Measurements from ENCODE around the gene ROBO1.
"Not testable (repeated sequence)": the region's sequence is repeated elsewhere in the genome, so short reads cannot be mapped to it uniquely, and the experiment has no call there.

The ROBO1 gene

DNA sequence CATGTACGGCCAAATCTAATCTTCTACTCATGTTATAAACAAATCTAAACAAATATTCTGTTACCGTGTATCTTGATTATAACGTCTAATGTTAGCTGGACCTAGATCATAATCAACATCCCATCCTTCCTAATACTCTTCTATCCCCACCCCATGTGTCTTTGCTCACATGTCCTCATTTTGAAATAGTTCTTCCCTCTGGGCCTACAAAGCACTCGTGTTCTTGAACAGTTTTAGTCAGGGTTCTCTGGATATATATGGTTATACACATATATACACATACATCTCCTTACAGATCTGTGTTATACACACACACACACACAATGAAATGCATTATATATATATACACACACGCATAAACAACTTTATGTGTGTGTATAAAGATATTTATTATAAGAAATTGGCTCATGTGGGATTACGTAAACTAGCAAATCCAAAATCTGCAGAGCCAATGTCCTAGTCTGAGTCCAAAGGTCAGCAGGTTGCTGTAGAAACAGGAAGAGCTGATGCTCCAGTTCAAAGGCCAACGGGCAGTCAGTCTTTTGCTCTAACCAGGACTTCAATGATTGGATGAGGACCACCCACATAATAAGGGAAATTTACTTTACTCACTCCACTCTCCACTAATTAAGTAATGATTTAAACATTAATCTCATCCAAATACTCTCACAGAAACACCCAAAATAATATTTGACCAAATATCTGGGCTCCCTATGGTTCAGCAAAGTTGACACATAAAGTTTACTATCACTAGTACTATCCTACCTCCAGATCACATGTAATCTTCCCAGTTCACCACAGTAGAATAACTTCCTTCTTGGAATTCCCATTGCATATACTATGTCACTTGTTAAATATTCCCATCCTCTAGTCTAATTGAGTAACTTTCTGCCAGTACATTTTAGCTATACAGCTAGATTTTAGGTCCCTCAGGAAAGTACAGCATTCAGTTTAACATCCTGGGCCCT lies 450.0 kb downstream of the ROBO1 start:
- no peak for DNase-seq (ENCODE audit: low spot score)
- no peak for FAIRE-seq

DNA sequence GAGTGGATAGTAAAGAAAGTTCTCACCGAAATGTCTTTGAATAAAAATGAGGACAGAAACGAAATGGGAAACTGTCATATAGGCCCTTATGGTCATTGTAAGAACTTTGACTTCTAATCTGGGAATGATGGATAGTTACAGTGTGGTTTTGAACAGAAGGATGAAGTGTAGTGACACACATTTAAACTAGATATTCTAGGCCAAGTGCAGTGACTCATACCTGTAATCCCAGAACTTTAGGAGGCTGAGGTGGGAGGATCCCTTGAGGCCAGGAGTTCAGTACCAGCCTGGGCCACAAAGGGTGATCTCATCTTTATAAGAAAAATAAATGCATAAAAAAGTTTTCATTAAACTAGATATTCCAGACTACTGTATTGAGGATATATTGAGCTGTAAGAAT lies 452.8 kb downstream of the ROBO1 start:
- DNase-seq (ENCODE audit: low spot score) (no peak), FAIRE-seq (no peak)

DNA sequence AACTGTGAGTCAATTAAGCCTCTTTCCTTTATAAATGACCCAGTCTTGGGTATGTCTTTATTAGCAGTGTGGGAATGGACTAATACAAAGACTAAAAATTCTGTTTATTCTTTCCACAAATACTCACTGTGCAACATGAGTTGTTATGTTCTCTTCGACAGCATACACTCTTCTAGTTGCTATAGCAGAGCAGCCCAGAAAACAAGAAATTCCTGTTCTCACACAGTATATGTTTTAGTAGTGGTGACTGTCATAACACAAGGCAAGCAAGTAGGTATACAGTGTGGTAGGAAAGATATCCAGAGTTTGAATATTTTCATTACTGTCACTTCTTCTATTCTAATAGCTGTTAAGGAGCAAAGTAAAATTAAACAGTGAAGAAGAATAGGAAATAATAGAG lies 453.3 kb downstream of the ROBO1 start:
- DNase-seq (ENCODE audit: low spot score), result no peak
- no peak for FAIRE-seq

DNA sequence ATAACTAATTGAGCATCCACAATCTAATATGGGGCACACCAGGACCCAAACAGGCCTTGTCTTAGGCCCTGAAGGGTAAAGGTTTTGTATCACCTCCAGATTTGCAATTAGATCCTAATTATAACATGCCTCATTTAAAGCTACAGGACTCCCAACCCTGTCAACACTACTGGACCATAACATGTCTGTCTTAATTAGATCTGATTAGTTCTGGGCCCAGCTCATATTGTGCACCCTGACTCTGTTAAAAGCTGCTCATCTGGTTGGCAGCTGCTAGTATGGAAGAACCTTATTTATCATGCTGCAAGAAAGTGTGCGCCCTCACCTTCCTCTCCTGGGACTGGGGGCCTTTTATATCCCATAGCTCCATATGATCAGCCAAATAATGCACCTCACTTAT lies 457.8 kb downstream of the ROBO1 start:
- DNase-seq (ENCODE audit: low spot score) (no peak), FAIRE-seq (no peak)

DNA sequence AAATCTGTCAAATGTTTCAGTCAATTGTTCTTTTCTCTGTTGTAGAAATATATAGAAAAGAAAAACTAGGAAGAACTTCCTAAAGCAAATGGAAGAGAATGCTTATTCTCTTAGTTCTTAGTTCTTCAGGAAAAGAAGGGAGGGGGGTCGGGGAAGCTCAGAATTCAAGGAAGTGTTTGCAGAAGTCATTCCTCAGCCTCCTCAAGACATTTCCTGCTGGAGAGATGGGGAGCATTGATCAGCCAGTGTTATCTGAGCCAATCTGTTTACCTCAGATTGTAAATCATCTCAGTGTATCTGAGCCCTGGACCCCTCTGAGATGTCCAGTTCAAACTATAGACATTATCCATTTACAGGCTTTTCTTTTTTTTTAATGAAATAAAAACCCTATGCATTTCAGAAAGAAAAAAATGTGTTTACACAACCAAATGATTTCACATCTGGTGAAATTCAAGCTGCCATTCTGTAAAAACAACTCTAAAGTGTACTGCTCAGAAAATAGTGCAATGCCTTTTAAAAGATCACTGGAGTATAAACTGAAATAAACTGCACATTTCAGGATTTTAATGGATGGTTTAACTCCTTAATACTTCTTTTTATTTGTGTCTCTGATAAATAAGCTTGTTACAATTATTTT lies 460.7 kb downstream of the ROBO1 start:
- FAIRE-seq (no peak), DNase-seq (ENCODE audit: low spot score) (no peak)

DNA sequence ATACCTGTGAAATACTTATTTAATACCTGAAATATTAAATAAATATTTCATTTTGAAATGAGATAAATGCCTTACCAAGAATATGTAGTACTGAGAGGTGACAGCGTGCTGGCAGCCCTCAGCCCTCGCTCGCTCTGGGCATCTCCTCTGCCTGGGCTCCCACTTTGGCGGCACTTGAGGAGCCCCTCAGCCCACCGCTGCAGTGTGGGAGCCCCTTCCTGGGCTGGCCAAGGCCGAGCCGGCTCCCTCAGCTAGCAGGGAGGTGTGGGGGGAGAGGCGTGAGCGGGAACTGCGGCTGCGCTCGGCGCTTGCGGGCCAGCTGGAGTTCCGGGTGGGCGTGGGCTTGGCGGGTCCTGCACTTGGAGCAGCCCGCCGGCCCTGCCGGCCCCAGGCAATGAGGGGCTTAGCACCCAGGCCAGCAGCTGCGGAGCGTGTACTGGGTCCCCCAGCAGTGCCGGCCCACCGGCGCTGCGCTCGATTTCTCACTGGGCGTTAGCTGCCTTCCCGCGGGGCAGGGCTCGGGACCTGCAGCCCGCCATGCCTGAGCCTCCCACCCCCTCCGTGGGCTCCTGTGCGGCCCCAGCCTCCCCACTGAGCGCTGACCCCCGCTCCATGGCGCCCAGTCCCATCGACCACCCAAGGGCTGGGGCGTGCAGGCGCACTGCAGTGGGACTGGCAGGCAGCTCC lies 467.7 kb downstream of the ROBO1 start:
- FAIRE-seq; DNase-seq (ENCODE audit: low spot score): not testable (repeated sequence)

DNA sequence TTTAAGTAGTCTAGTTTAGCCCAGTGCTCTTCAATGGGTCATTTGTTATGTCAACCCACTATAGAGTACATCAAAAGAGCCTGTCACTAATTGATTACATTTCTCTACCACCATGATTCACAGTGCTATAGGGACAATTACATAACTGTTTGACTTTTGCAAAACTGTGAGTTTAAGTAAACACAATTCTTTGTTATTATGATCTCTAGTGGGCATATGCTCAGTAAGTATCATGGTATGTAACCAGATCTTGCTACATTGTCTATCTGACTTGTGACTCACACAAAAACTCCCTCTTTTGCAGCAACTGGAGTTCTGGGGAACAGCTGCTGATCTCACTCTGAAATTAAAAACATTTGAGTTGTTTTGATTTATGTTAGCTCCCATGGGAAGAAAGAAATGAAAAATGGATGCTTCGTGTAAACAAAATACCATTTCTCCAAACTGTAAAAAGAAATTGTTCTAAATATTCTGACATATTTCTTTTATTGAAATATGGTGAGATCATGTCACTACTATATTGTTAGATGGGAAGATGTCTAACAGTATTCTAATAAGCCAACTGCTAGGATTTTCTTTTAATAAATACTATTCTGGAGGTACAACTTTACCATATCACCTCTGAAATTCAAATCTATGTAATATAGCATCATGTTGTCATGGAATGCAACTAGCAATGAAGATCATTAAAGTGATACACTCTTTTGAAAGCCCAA lies 470.4 kb downstream of the ROBO1 start:
- DNase-seq (ENCODE audit: low spot score) (peak; percentile 27), FAIRE-seq (peak; percentile 5)

DNA sequence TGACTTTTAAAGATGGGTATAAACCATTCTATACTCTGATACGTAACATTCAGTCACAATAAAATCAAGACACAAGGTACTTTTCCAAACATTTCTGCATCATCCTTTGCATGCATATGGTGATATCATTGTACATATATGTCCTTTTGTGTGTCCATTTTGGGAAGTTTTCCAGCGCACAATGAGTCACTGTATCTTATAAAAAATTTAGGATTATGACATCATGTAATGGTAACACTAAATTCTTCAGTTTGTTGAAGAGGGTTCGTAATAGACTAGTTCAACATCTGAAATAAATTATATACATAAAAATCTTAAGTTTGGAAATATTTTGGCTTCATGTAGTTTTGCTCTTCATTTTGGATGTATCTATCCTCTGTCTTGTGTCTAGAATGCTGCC lies 480.9 kb downstream of the ROBO1 start:
- DNase-seq (ENCODE audit: low spot score) (no peak), FAIRE-seq (no peak)

DNA sequence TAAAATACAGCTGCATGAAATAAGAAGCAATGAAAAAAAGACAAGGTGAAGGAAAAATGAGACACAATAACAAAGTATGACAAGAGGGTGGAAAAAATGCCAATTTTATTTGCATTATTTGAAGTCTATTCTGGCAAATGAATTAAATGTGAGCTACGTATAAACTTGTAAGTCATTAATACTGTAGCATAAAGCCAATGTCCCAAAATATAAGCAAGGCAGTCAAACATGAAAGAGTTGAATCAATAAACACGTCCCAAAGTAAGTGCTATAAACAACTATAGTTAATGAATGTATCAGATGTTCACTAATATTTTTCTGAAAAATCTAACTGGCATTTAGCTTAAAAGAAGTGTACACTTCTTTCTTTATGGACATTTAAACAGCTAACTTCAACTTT lies 481.9 kb downstream of the ROBO1 start:
- DNase-seq (ENCODE audit: low spot score) (no peak), FAIRE-seq (no peak)

DNA sequence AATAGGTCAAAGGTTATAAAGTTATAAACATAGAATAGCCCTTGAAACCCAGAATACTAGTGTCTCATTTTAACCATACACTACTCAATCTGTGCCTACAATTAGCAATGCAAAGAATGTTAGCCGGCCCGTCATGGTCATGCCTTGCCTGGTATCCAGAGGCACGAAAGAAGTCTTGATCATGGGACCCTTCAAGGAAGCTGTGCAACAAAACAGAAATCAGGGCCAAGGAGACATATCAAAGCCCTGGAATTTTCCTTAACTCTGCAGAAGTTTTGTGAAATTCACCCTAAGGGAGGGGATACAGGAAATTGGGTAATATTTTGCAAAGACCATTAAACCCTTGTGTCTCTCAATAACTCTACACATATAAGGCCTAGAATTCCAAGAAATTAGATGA lies 482.4 kb downstream of the ROBO1 start:
- FAIRE-seq (no peak), DNase-seq (ENCODE audit: low spot score) (no peak)

DNA sequence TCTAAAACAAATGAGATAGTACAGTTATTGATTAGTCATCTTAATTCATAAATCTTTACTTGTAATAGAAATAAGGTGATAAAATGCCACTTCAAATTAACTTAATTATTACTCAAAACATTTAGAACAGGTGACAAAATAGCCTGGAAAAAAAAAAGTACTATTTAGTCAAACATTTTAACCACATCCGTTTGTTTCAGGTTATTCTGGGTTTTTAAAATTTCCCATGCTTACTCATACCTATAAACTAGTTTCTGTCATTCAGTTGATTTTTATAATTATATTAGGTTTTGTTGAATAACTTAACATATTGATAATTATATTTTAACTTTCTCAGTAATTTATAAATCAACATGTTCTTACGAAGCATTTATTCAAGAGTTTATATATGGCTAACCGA lies 483.0 kb downstream of the ROBO1 start:
- FAIRE-seq (no peak), DNase-seq (ENCODE audit: low spot score) (no peak)

DNA sequence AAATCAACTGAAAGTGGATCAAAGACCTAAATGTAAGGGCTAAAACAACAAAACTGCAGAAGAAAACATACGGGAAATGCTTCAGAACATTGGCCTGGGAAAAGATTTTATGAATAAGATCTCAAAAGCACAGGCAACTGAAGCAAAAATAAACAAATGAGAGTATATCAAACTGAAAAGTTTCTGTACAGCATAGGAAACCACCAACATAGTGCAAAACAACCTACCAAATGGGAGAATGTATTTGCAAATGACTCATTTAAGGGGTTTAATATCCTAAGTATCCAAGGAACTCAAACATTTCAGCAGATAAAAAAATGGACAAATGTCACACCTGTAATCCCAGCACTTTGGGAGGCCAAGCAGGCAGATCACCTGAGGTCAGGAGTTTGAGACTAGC lies 489.1 kb downstream of the ROBO1 start:
- DNase-seq (ENCODE audit: low spot score) (no peak), FAIRE-seq (no peak)

DNA sequence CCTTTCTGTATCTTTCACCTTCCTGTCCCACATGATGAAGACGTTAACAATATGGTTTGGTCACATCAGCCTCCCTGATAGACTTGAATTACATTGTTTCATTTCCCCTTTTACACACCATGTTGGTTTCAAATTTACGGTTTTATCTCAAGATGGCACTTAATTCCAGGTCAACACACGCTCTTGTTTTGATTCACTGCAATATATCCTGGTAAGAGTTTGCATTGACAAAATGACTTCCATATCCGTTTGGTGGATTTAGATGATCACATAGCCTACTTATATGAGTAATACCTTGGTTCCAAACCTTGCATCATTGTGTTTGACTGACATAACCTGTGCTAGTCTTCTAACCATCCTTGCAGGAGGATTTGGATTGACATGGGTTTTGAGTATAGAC lies 499.4 kb downstream of the ROBO1 start:
- FAIRE-seq (no peak), DNase-seq (ENCODE audit: low spot score) (no peak)

DNA sequence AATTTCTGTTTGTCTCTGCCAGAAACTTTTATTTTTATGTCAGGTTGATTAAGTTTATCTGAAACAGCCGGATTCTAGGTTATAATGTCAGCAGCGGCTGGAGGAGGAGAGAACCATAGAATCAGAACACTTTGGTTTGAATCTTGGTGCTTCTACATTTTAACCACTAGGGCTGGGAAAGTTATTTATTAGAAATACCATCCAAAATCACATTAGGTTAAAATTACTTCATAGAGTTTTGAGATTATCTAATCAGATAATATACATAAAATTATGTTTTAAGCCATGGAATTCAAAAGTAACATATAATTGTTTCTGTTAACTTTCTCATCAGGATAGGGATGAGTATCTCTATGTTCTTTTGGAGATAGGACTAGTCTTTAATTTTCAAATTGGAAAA lies 502.9 kb downstream of the ROBO1 start:
- DNase-seq (ENCODE audit: low spot score) (no peak), FAIRE-seq (no peak)

DNA sequence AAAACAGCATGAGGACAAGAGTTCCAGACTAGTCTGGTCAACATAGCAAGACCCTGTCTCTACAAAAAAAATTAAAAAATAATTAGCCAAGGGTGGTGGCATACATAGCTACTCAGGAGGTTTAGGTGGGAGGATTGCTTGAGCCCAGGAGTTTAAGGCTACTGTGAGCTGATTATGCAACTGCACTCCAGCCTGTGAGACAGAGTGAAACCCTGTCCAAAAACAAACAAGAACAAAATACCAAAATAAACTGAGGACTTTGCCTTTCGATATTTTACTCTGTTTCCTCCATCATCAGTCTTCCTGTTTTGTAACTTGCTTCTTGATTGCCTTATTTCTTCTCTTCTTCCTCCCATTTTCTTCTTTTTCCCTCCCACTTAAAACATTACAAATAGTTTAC lies 504.4 kb downstream of the ROBO1 start:
- FAIRE-seq, result no peak
- no peak for DNase-seq (ENCODE audit: low spot score)

DNA sequence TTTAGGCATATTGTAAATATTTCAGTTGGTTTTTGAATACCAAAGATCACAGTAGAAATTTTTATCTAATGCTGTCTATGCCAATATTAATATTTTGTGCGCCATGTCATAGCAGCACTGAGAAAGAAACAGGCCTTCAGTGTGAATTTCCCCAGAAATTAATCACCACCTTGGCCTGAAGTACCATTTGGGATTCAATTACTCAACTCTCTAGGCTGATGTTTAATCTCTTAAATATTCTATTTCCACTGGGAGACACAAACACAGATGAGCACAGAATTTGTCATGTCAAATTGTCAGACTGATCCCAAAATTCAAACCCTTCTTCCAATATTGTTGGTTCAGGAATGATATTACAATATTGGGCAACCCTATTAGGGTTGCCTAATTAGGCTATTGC lies 509.3 kb downstream of the ROBO1 start:
- FAIRE-seq (no peak), DNase-seq (ENCODE audit: low spot score) (no peak)

DNA sequence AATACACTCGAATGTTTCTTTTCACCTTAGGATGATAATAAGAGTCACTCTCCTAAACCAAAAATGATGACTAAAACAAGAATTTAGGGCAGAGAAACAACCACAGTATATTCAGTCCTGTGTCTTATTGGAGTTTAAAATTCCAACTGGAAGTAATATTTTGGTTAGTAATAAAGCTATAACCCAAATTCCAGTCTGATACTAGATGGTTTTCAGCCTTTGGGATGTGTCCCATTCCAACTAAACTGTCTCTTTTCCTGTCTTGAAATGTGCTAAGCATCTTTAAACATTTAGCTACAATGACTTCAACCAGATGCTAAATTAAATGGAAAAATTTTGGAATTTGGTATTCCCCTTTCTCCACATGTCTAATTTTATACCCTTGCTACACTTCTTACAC lies 510.0 kb downstream of the ROBO1 start:
- no peak for FAIRE-seq
- DNase-seq (ENCODE audit: low spot score), result no peak

DNA sequence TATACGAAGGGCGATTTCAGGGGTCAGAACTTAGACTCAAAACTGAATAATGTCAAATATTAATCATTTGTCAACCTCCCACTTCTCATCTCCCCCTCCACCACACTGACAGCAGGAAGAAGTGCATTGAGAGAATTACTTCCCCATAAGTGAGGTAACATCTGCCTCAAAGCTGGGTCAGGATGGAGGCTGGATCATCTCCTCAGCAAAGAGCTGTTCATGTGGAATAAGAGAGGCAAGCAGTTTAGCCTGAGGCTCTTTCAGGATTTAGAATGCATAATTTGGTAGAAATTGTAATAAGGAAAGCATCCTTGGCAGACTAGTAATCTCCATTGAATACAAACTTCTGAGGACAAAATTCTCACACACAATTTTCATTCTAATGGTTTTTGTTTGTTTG lies 512.1 kb downstream of the ROBO1 start:
- FAIRE-seq, result no peak
- DNase-seq (ENCODE audit: low spot score), result no peak

DNA sequence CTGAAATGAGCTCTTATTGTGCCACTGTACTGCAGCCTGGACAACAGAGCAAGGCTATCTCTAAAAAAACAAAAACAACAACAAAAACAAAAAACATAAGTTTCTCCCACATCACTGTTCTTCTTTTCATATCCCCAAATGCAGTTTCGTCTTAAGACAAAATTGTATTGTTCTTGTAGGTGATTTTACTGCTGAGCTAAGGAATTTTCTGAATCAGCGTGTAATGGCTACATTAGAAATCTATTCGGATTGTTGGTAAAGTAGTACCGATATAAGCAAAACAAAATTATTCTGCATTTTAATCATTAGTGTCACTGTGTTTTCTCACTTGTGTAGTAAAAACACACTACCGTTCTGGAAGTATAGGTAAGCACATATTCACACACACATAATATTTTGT lies 512.5 kb downstream of the ROBO1 start:
- no peak for FAIRE-seq
- no peak for DNase-seq (ENCODE audit: low spot score)

DNA sequence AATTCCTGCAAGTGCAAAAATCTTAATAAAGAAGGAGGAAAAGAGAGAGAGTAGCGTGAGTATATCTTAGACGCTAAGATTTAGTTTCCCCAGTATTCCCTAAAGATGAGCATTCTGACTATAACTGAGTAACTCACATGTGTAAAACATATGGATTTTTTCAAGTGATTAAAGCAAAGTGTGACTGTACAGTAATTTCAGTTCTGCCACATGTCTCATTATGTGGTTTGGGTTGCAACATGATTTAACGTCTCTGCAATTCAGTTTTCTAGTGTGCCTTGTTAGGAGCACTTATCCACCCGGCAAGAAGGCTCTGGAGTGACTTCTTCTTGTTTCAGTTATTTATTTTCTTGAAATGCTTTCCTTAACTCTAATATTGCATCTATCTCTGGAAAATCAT lies 514.1 kb downstream of the ROBO1 start:
- no peak for FAIRE-seq
- DNase-seq (ENCODE audit: low spot score), result no peak

DNA sequence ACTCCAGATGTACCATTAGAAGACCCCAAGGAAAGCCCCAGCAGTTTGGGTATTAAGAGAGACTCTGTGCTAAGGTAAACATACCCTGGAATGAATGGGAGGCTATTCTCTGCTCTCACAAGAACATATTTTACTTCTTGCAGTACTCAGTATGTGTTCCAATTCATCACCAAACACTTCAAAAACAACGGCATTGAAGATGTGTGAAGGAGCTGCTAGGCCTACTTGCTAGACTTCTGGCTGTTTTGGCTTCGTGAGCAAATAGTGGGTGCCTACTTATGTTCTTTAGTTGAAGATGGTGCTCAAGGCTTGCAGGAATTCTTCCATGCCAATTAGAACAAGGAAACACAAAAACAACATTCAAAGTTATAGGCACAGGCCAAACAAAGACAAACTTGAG lies 514.5 kb downstream of the ROBO1 start:
- FAIRE-seq (no peak), DNase-seq (ENCODE audit: low spot score) (no peak)

DNA sequence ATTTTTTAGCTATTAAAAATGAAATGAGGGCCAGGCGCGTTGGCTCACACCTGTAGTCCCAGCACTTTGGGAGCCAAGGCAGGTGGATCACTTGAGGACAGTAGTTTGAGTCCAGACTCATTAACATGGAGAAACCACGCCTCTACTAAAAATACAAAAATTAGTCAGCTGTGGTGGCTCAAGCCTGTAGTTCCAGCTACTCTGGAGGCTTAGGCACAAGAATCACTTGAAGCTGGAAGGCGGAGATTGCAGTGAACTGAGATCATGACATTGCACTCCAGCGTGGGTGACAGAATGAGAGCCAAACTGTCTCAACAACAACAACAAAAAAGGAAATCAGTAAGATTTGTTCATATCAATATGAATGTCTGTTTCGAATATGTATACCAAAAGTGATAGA lies 517.1 kb downstream of the ROBO1 start:
- DNase-seq (ENCODE audit: low spot score) (no peak), FAIRE-seq (no peak)
